ENCODE results near the gene CFAP58. TPM values are rescaled to one million over a fixed set of nuclear protein-coding genes. Genes with fewer than 3 reads are reported as not detected.
A peak's percentile ranks its signal among the peaks of the same experiment; 100 is the strongest.

The CFAP58 gene
- total and polyA plus RNA-seq, 4 donors: 0.38 to 1.3 (median 0.90) TPM

GRCh38 chr10:104330168-104331110 is 23.2 kb upstream of the CFAP58 start:
- DNase-seq (peak in 1 of 2 donors; percentile 79), ATAC-seq (ENCODE audit: low FRiP score) (peak; percentile 71)
- 11 to 13% methylated on average over 8 of the region's 8 CpGs for WGBS, 2 donors
- peak overlapping the region; percentile 64 to 65 for H3K27ac ChIP-seq (ENCODE audit: low read depth in 1 of 2, low read length in 2 of 2)
- H3K4me1 ChIP-seq (ENCODE audit: control insufficient read depth in 1 of 2, insufficient read depth in 2 of 2, low read length in 2 of 2): peaks cover 2 to 6% of the 10 kb centered on the region in 2 donors
- intact Hi-C loops (cut with DNase I): no loop called here
- no peak overlapping the region for H3K4me3 ChIP-seq (ENCODE audit: low read length in 2 of 2)
- H3K9me3 ChIP-seq (ENCODE audit: control insufficient read depth, low read length): no peaks in the 10 kb centered on the region
- no peaks in the 10 kb centered on the region for H3K27me3 ChIP-seq (ENCODE audit: control insufficient read depth in 1 of 2, insufficient read depth in 2 of 2, low read length in 1 of 2)
- H3K36me3 ChIP-seq (ENCODE audit: control insufficient read depth in 1 of 2, insufficient read depth in 2 of 2, low read length in 1 of 2): no peaks in the 10 kb centered on the region

- Histone ChIP-seq H3K4me1 (ENCODE audit: control insufficient read depth in 1 of 2, insufficient read depth in 2 of 2, low read length in 2 of 2) (peaks cover 2 to 6% of the 10 kb centered on the region in 2 donors), H3K27ac (ENCODE audit: low read depth in 1 of 2, low read length in 2 of 2) (peak overlapping the region; percentile 9 to 65), H3K9me3 (ENCODE audit: control insufficient read depth, low read length) (no peaks in the 10 kb centered on the region), H3K27me3 (ENCODE audit: control insufficient read depth in 1 of 2, insufficient read depth in 2 of 2, low read length in 1 of 2) (no peaks in the 10 kb centered on the region), H3K4me3 (ENCODE audit: low read length in 2 of 2) (no peak overlapping the region), H3K36me3 (ENCODE audit: control insufficient read depth in 1 of 2, insufficient read depth in 2 of 2, low read length in 1 of 2) (no peaks in the 10 kb centered on the region)
- no peak for ATAC-seq (ENCODE audit: low FRiP score)
- intact Hi-C loops (cut with DNase I): no loop called here
- 2 to 3% methylated on average over 9 of the region's 9 CpGs for WGBS, 2 donors
- DNase-seq: no peak
Observed at GRCh38 chr10:104331208-104331838, 22.3 kb upstream of the CFAP58 start.

- H3K4me1 ChIP-seq (ENCODE audit: control insufficient read depth in 1 of 2, insufficient read depth in 2 of 2, low read length in 2 of 2): peaks cover 2 to 6% of the 10 kb centered on the region in 2 donors
- ATAC-seq (ENCODE audit: low FRiP score) (no peak), DNase-seq (no peak)
- H3K36me3 ChIP-seq (ENCODE audit: control insufficient read depth in 1 of 2, insufficient read depth in 2 of 2, low read length in 1 of 2): no peaks in the 10 kb centered on the region
- H3K4me3 ChIP-seq (ENCODE audit: low read length in 2 of 2): no peak overlapping the region
- intact Hi-C loops (cut with DNase I): no loop called here
- no peaks in the 10 kb centered on the region for H3K27me3 ChIP-seq (ENCODE audit: control insufficient read depth in 1 of 2, insufficient read depth in 2 of 2, low read length in 1 of 2)
- WGBS, 2 donors: 81 to 84% methylated on average over 11 of the region's 11 CpGs
- no peaks in the 10 kb centered on the region for H3K9me3 ChIP-seq (ENCODE audit: control insufficient read depth, low read length)
- peak overlapping the region in 1 of 2 donors; percentile 12 for H3K27ac ChIP-seq (ENCODE audit: low read depth in 1 of 2, low read length in 2 of 2)
Observed at GRCh38 chr10:104332243-104333031, 21.2 kb upstream of the CFAP58 start.

- Histone ChIP-seq H3K4me3 (ENCODE audit: low read length in 2 of 2) (no peak overlapping the region), H3K9me3 (ENCODE audit: control insufficient read depth, low read length) (no peaks in the 10 kb centered on the region), H3K36me3 (ENCODE audit: control insufficient read depth in 1 of 2, insufficient read depth in 2 of 2, low read length in 1 of 2) (no peaks in the 10 kb centered on the region), H3K27ac (ENCODE audit: low read depth in 1 of 2, low read length in 2 of 2) (no peak overlapping the region), H3K4me1 (ENCODE audit: control insufficient read depth in 1 of 2, insufficient read depth in 2 of 2, low read length in 2 of 2) (peaks cover 0 to 2% of the 10 kb centered on the region in 2 donors), H3K27me3 (ENCODE audit: control insufficient read depth in 1 of 2, insufficient read depth in 2 of 2, low read length in 1 of 2) (no peaks in the 10 kb centered on the region)
- ATAC-seq (ENCODE audit: low FRiP score) (no peak), DNase-seq (no peak)
- intact Hi-C loops (cut with DNase I): no loop called here
- WGBS, 2 donors: 82 to 84% methylated on average over 13 of the region's 13 CpGs
Observed at GRCh38 chr10:104333032-104333727, 20.5 kb upstream of the CFAP58 start.

- Histone ChIP-seq H3K9me3 (ENCODE audit: control insufficient read depth, low read length) (no peaks in the 10 kb centered on the region), H3K27ac (ENCODE audit: low read depth in 1 of 2, low read length in 2 of 2) (no peak overlapping the region), H3K36me3 (ENCODE audit: control insufficient read depth in 1 of 2, insufficient read depth in 2 of 2, low read length in 1 of 2) (no peaks in the 10 kb centered on the region), H3K4me3 (ENCODE audit: low read length in 2 of 2) (no peak overlapping the region), H3K4me1 (ENCODE audit: control insufficient read depth in 1 of 2, insufficient read depth in 2 of 2, low read length in 2 of 2) (peaks cover 0 to 2% of the 10 kb centered on the region in 2 donors), H3K27me3 (ENCODE audit: control insufficient read depth in 1 of 2, insufficient read depth in 2 of 2, low read length in 1 of 2) (no peaks in the 10 kb centered on the region)
- DNase-seq (no peak), ATAC-seq (ENCODE audit: low FRiP score) (no peak)
- 70% methylated on average over 15 of the region's 15 CpGs for WGBS, 2 donors
- intact Hi-C loops (cut with DNase I): no loop called here
Observed at GRCh38 chr10:104333728-104334373, 19.8 kb upstream of the CFAP58 start.

GRCh38 chr10:104334561-104334960 is 19.1 kb upstream of the CFAP58 start:
- intact Hi-C loops (cut with DNase I): no loop called here
- DNase-seq: no peak

GRCh38 chr10:104334965-104335650 is 18.5 kb upstream of the CFAP58 start:
- no peak overlapping the region for H3K4me3 ChIP-seq (ENCODE audit: low read length in 2 of 2)
- intact Hi-C loops (cut with DNase I): loop anchor here in 1 of 2 donors (5.0 kb wide), 1 partner anchor 418 kb away; the partner anchor contains the start of gene STN1

More at GRCh38 chr10:104334561-104334960, 19.1 kb upstream of the CFAP58 start:
- ATAC-seq (ENCODE audit: low FRiP score): no peak
- Histone ChIP-seq H3K4me1 (ENCODE audit: control insufficient read depth in 1 of 2, insufficient read depth in 2 of 2, low read length in 2 of 2) (peaks cover 0 to 2% of the 10 kb centered on the region in 2 donors), H3K27me3 (ENCODE audit: control insufficient read depth in 1 of 2, insufficient read depth in 2 of 2, low read length in 1 of 2) (no peaks in the 10 kb centered on the region), H3K27ac (ENCODE audit: low read depth in 1 of 2, low read length in 2 of 2) (no peak overlapping the region), H3K36me3 (ENCODE audit: control insufficient read depth in 1 of 2, insufficient read depth in 2 of 2, low read length in 1 of 2) (no peaks in the 10 kb centered on the region), H3K4me3 (ENCODE audit: low read length in 2 of 2) (no peak overlapping the region), H3K9me3 (ENCODE audit: control insufficient read depth, low read length) (no peaks in the 10 kb centered on the region)
- 92 to 94% methylated on average over 6 of the region's 6 CpGs for WGBS, 2 donors

More at GRCh38 chr10:104334965-104335650, 18.5 kb upstream of the CFAP58 start:
- no peaks in the 10 kb centered on the region for H3K9me3 ChIP-seq (ENCODE audit: control insufficient read depth, low read length)
- peaks cover 0 to 2% of the 10 kb centered on the region in 2 donors for H3K4me1 ChIP-seq (ENCODE audit: control insufficient read depth in 1 of 2, insufficient read depth in 2 of 2, low read length in 2 of 2)
- 88 to 91% methylated on average over 13 of the region's 13 CpGs for WGBS, 2 donors
- no peaks in the 10 kb centered on the region for H3K36me3 ChIP-seq (ENCODE audit: control insufficient read depth in 1 of 2, insufficient read depth in 2 of 2, low read length in 1 of 2)
- H3K27me3 ChIP-seq (ENCODE audit: control insufficient read depth in 1 of 2, insufficient read depth in 2 of 2, low read length in 1 of 2): no peaks in the 10 kb centered on the region
- no peak overlapping the region for H3K27ac ChIP-seq (ENCODE audit: low read depth in 1 of 2, low read length in 2 of 2)
- ATAC-seq (ENCODE audit: low FRiP score): no peak
- no peak for DNase-seq
